ENCODE results near the gene LMF1. TPM values are rescaled to one million over a fixed set of nuclear protein-coding genes. Genes with fewer than 3 reads are reported as not detected.

LMF1 gene
- total RNA-seq, 1 donor from 2014 or later, result 26.2 TPM

GRCh38 chr16:1011316-1012082, 40.7 kb upstream of the LMF1 start:
- Mint-ChIP-seq H3K4me1 (ENCODE audit: low read depth) (no peaks in the 10 kb centered on the region), H3K27me3 (peaks cover 13% of the 10 kb centered on the region), H3K27ac (no peak overlapping the region), H3K36me3 (ENCODE audit: insufficient read depth) (no peaks in the 10 kb centered on the region), H3K9me3 (ENCODE audit: low read depth) (no peaks in the 10 kb centered on the region), H3K4me3 (ENCODE audit: low read depth) (no peak overlapping the region)
- no peak for DNase-seq (ENCODE audit: low spot score, unreplicated experiment)
- TF ChIP-seq, protein P1, sequence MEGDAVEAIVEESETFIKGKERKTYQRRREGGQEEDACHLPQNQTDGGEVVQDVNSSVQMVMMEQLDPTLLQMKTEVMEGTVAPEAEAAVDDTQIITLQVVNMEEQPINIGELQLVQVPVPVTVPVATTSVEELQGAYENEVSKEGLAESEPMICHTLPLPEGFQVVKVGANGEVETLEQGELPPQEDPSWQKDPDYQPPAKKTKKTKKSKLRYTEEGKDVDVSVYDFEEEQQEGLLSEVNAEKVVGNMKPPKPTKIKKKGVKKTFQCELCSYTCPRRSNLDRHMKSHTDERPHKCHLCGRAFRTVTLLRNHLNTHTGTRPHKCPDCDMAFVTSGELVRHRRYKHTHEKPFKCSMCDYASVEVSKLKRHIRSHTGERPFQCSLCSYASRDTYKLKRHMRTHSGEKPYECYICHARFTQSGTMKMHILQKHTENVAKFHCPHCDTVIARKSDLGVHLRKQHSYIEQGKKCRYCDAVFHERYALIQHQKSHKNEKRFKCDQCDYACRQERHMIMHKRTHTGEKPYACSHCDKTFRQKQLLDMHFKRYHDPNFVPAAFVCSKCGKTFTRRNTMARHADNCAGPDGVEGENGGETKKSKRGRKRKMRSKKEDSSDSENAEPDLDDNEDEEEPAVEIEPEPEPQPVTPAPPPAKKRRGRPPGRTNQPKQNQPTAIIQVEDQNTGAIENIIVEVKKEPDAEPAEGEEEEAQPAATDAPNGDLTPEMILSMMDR (IDR thresholded peaks at IDR 0.05; ENCODE audit: unreplicated experiment), result no peak

- Mint-ChIP-seq H3K27me3 (peaks cover 13% of the 10 kb centered on the region), H3K36me3 (ENCODE audit: insufficient read depth) (no peaks in the 10 kb centered on the region), H3K27ac (no peak overlapping the region), H3K4me1 (ENCODE audit: low read depth) (no peaks in the 10 kb centered on the region), H3K4me3 (ENCODE audit: low read depth) (no peak overlapping the region), H3K9me3 (ENCODE audit: low read depth) (no peaks in the 10 kb centered on the region)
- TF ChIP-seq, protein P1 (IDR thresholded peaks at IDR 0.05; ENCODE audit: unreplicated experiment), result no peak
- no peak for DNase-seq (ENCODE audit: low spot score, unreplicated experiment)
These were observed 40.0 kb upstream of the LMF1 start for GRCh38 chr16:1010815-1011214.

- Mint-ChIP-seq H3K9me3 (ENCODE audit: low read depth) (no peaks in the 10 kb centered on the region), H3K27ac (no peak overlapping the region), H3K36me3 (ENCODE audit: insufficient read depth) (no peaks in the 10 kb centered on the region), H3K4me1 (ENCODE audit: low read depth) (no peaks in the 10 kb centered on the region), H3K27me3 (peaks cover 13% of the 10 kb centered on the region), H3K4me3 (ENCODE audit: low read depth) (no peak overlapping the region)
- TF ChIP-seq, protein P1 (IDR thresholded peaks at IDR 0.05; ENCODE audit: unreplicated experiment), result no peak
- no peak for DNase-seq (ENCODE audit: low spot score, unreplicated experiment)
These were observed 39.5 kb upstream of the LMF1 start for GRCh38 chr16:1010251-1010650.

GRCh38 chr16:1009358-1010150, 38.8 kb upstream of the LMF1 start:
- H3K36me3 Mint-ChIP-seq (ENCODE audit: insufficient read depth), result no peaks in the 10 kb centered on the region
- H3K27me3 Mint-ChIP-seq, result peaks cover 13% of the 10 kb centered on the region
- no peak for DNase-seq (ENCODE audit: low spot score, unreplicated experiment)
- H3K9me3 Mint-ChIP-seq (ENCODE audit: low read depth), result no peaks in the 10 kb centered on the region
- TF ChIP-seq, protein P1 (IDR thresholded peaks at IDR 0.05; ENCODE audit: unreplicated experiment), result no peak
- H3K4me3 Mint-ChIP-seq (ENCODE audit: low read depth), result no peak overlapping the region
- H3K27ac Mint-ChIP-seq, result no peak overlapping the region
- no peaks in the 10 kb centered on the region for H3K4me1 Mint-ChIP-seq (ENCODE audit: low read depth)

- H3K4me3 Mint-ChIP-seq (ENCODE audit: low read depth), result no peak overlapping the region
- TF ChIP-seq, protein P1 (IDR thresholded peaks at IDR 0.05; ENCODE audit: unreplicated experiment), result no peak
- no peak overlapping the region for H3K27ac Mint-ChIP-seq
- H3K36me3 Mint-ChIP-seq (ENCODE audit: insufficient read depth), result no peaks in the 10 kb centered on the region
- peaks cover 13% of the 10 kb centered on the region for H3K27me3 Mint-ChIP-seq
- no peaks in the 10 kb centered on the region for H3K4me1 Mint-ChIP-seq (ENCODE audit: low read depth)
- no peak for DNase-seq (ENCODE audit: low spot score, unreplicated experiment)
- H3K9me3 Mint-ChIP-seq (ENCODE audit: low read depth), result no peaks in the 10 kb centered on the region
These were observed 37.3 kb upstream of the LMF1 start for GRCh38 chr16:1008085-1008484.

All from progenitor cell of endocrine pancreas (in vitro differentiated cells).